HEK293 (cell line): ENCODE measurements around the gene SFMBT2.
A peak's percentile ranks its signal among the peaks of the same experiment; 100 is the strongest.

Experiments
- CTCF ChIA-PET: fragments of 350-600 bp; formaldehyde crosslinking; extraction: SDS; loops from one replicate; lab custom pipeline; 2021; ENCODE audit warnings: antibody characterized with exemption; lab: Yijun Ruan, JAX
- POLR2A ChIA-PET: fragments of 300-600 bp; formaldehyde crosslinking; extraction: SDS; loops from one replicate; lab custom pipeline; 2020; ENCODE audit warnings: antibody characterized with exemption, inconsistent platforms; lab: Yijun Ruan, JAX
- H3K27ac ChIP-seq: fragments of 200-500 bp; sonication (Bioruptor generic); 2 replicates; pipeline ENCODE4 v1.5.1; 2014; ENCODE audit warnings: low read depth, low read length, control low read depth, inconsistent platforms; ENCODE audit errors: extremely low read depth
- H3K36me3 ChIP-seq, 2 experiments: fragments of 200-500 bp in 1 of 2; sonication (Bioruptor generic) in 1 of 2; 1 replicate in 1 of 2; 2 replicates in 1 of 2; pipeline ENCODE4 v1.5.1; 2014 to 2017; ENCODE audit warnings: inconsistent platforms in 2 of 2, low read length in 2 of 2; ENCODE audit not compliant: control insufficient read depth in 2 of 2, insufficient read depth in 1 of 2
- H3K4me1 ChIP-seq: fragments of 200-500 bp; sonication (Bioruptor generic); 2 replicates; pipeline ENCODE4 v1.5.1; 2014; ENCODE audit warnings: mild to moderate bottlenecking, low read length, inconsistent platforms; ENCODE audit not compliant: control insufficient read depth, insufficient read depth
- H3K4me3 ChIP-seq: 2 replicates; pipeline ENCODE4 v1.5.1; 2011; ENCODE audit warnings: low read depth, mild to moderate bottlenecking, control low read depth, low read length, moderate library complexity
- H3K9me3 ChIP-seq: fragments of 200-500 bp; sonication (Bioruptor generic); 2 replicates; pipeline ENCODE4 v1.5.1; 2014; ENCODE audit warnings: low read depth, low read length, inconsistent platforms; ENCODE audit not compliant: control insufficient read depth, insufficient read depth
- KLF16 ChIP-seq: fragments of 450-650 bp; formaldehyde crosslinking; IDR thresholded peaks from 2 replicates; pipeline ENCODE4 v1.5.1; 2017; ENCODE audit warnings: missing biosample characterization, missing genetic modification characterization
- SALL2 ChIP-seq: fragments of 450-650 bp; formaldehyde crosslinking; IDR thresholded peaks from 2 replicates; pipeline ENCODE4 v1.5.0; 2017; ENCODE audit warnings: missing biosample characterization, mild to moderate bottlenecking, missing genetic modification characterization, borderline replicate concordance
- SCRT2 ChIP-seq: fragments of 450-650 bp; formaldehyde crosslinking; IDR thresholded peaks from 2 replicates; pipeline ENCODE4 v1.5.1; 2016; ENCODE audit warnings: missing biosample characterization, missing genetic modification characterization
- ZEB2 ChIP-seq: fragments of 450-650 bp; formaldehyde crosslinking; IDR thresholded peaks from 2 replicates; pipeline ENCODE4 v1.5.1; 2016; ENCODE audit warnings: missing biosample characterization, missing genetic modification characterization
- ZIC2 ChIP-seq: fragments of 450-650 bp; formaldehyde crosslinking; IDR thresholded peaks from 2 replicates; pipeline ENCODE4 v1.5.1; 2016; ENCODE audit warnings: missing biosample characterization, missing genetic modification characterization
- ZNF121 ChIP-seq: fragments of 450-650 bp; formaldehyde crosslinking; IDR thresholded peaks from 2 replicates; pipeline ENCODE4 v1.5.1; 2016; ENCODE audit warnings: missing biosample characterization, missing genetic modification characterization
- ZNF2 ChIP-seq: fragments of 450-650 bp; formaldehyde crosslinking; IDR thresholded peaks from 2 replicates; pipeline ENCODE4 v1.5.1; 2016; ENCODE audit warnings: missing biosample characterization, missing genetic modification characterization
- ZNF211 ChIP-seq: fragments of 450-650 bp; formaldehyde crosslinking; IDR thresholded peaks from 2 replicates; pipeline ENCODE4 v1.5.1; 2016; ENCODE audit warnings: low read depth, missing biosample characterization, missing genetic modification characterization
- ZNF660 ChIP-seq: fragments of 450-650 bp; IDR thresholded peaks from 2 replicates; pipeline ENCODE4 v1.5.1; 2018; ENCODE audit warnings: missing biosample characterization, mild to moderate bottlenecking, missing genetic modification characterization
- ZNF670 ChIP-seq: fragments of 450-650 bp; formaldehyde crosslinking; IDR thresholded peaks from 2 replicates; pipeline ENCODE4 v1.5.1; 2016; ENCODE audit warnings: missing biosample characterization, missing genetic modification characterization, low read depth
- ZNF768 ChIP-seq: fragments of 450-650 bp; formaldehyde crosslinking; IDR thresholded peaks from 2 replicates; pipeline ENCODE4 v1.5.1; 2018; ENCODE audit warnings: missing biosample characterization, mild to moderate bottlenecking, missing genetic modification characterization
- ZNF843 ChIP-seq: fragments of 450-650 bp; formaldehyde crosslinking; IDR thresholded peaks from 2 replicates; pipeline ENCODE4 v1.5.1; 2016; ENCODE audit warnings: missing biosample characterization, missing genetic modification characterization
- ZSCAN16 ChIP-seq: fragments of 450-650 bp; formaldehyde crosslinking; IDR thresholded peaks from 2 replicates; pipeline ENCODE4 v1.5.1; 2016; ENCODE audit warnings: missing biosample characterization, missing genetic modification characterization
- ZSCAN4 ChIP-seq: fragments of 450-650 bp; formaldehyde crosslinking; IDR thresholded peaks from 2 replicates; pipeline ENCODE4 v1.5.1; 2017; ENCODE audit warnings: missing biosample characterization, missing genetic modification characterization
- TF ChIP-seq, protein P1 (sequence below): fragments of 450-650 bp; formaldehyde crosslinking; IDR thresholded peaks from 2 replicates; pipeline ENCODE4 v1.5.1; 2016; ENCODE audit warnings: missing biosample characterization, missing genetic modification characterization
- TF ChIP-seq, protein P2 (sequence below): fragments of 450-650 bp; formaldehyde crosslinking; IDR thresholded peaks from 2 replicates; pipeline ENCODE4 v1.5.1; 2016; ENCODE audit warnings: missing biosample characterization, missing genetic modification characterization
- TF ChIP-seq, protein P3 (sequence below): fragments of 450-650 bp; IDR thresholded peaks from 2 replicates; pipeline ENCODE4 v1.5.1; 2018; ENCODE audit warnings: missing biosample characterization, missing genetic modification characterization

Gene SFMBT2

DNA sequence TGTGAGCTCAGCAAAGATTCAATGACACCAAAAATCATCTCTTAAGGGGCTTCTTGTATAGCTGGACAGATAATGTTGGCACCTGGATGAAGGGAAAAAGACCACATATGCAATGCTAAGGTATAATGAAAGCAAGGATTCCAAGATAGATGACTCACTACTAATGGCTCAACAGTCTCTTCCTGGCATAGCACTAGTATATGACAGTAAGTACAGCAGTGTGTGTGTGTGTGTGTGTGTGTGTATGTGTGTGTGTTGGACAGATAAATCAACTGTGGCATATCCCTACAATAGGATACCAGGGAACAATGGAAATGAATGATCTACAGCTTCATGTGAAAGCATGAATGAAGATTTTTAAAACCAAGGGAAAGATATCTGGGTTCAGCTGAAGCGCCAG is 257.1 kb downstream of the SFMBT2 start (continued):
- TF ChIP-seq KLF16 (tag by site-specific recombination), result no peak
- peak; percentile 85 for TF ChIP-seq ZSCAN4 (tag by site-specific recombination)
- TF ChIP-seq ZNF768, result no peak
- no peak for TF ChIP-seq ZNF211 (tag by site-specific recombination)
- no peak for TF ChIP-seq ZNF660 (tag by site-specific recombination)
- TF ChIP-seq ZSCAN16, result no peak
- TF ChIP-seq, protein P1, sequence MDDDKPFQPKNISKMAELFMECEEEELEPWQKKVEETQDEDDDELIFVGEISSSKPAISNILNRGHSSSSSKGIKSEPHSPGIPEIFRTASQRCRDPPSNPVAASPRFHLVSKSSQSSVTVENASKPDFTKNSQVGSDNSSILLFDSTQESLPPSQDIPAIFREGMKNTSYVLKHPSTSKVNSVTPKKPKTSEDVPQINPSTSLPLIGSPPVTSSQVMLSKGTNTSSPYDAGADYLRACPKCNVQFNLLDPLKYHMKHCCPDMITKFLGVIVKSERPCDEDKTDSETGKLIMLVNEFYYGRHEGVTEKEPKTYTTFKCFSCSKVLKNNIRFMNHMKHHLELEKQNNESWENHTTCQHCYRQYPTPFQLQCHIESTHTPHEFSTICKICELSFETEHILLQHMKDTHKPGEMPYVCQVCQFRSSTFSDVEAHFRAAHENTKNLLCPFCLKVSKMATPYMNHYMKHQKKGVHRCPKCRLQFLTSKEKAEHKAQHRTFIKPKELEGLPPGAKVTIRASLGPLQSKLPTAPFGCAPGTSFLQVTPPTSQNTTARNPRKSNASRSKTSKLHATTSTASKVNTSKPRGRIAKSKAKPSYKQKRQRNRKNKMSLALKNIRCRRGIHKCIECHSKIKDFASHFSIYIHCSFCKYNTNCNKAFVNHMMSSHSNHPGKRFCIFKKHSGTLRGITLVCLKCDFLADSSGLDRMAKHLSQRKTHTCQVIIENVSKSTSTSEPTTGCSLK (tag by site-specific recombination), result no peak
- no peak for TF ChIP-seq ZNF121 (tag by site-specific recombination)
- TF ChIP-seq ZNF2 (tag by site-specific recombination), result no peak

DNA sequence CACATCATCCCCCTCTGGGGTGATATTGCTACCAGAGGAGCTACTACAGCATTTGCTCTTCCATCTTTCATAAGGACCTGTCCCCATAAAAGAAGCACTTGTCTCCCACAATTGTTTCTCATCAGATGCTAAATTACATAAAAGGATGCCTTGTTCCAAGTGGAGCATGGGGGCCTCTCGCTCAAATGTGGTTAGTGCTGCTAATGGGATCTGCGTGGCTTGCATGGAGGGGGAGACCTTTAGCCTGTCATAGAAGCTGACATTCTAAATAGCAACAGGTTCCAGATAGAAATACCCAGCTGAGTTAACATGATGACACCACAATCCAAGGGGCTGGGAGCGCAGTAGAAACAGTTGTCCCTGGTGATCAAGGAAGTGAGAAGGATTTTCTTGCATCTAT is 257.9 kb downstream of the SFMBT2 start:
- ChIA-PET POLR2A (no interaction called here), CTCF (interaction anchor here (0.6 to 1.2 kb wide), 4 partner anchors 32 to 530 kb away, joined by 3 to 5 read pairs (median 4); no protein-coding TSS in a partner anchor)
- no peaks in the 10 kb centered on the region for H3K9me3 ChIP-seq
- no peaks in the 10 kb centered on the region for H3K4me1 ChIP-seq
- H3K27ac ChIP-seq, result no peak overlapping the region
- H3K4me3 ChIP-seq, result no peak overlapping the region
- H3K36me3 ChIP-seq, result no peaks in the 10 kb centered on the region
- TF ChIP-seq ZEB2 (tag by site-specific recombination) (no peak), SCRT2 (tag by site-specific recombination) (peak; percentile 70)

DNA sequence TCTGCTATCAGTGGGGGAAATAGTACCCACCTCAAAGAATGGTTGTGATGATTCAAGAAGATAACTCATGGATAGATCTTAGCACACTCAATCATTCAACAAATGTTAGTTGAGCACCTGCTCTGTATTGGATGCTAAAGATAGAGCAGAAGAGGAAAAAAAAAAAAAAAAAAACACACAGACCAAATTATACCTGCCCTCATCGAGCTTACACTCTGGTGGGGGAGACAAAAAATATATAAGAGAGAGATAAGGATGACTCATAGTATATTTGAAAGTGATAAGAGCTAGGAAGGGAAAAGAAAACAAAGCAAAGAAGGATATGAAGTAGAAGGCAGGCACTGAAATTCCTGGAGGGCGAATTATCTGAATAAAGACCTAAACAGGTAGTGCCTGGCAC is 258.5 kb downstream of the SFMBT2 start:
- H3K27ac ChIP-seq, result no peak overlapping the region
- ChIA-PET POLR2A (no interaction called here), CTCF (interaction anchor here (0.6 to 1.2 kb wide), 3 partner anchors 31 to 490 kb away, joined by 3 to 5 read pairs (median 5); no protein-coding TSS in a partner anchor)
- no peaks in the 10 kb centered on the region for H3K9me3 ChIP-seq
- H3K4me3 ChIP-seq, result no peak overlapping the region
- TF ChIP-seq ZNF843 (no peak), ZIC2 (no peak), ZNF670 (no peak), SALL2 (no peak)
- TF ChIP-seq, protein P2, sequence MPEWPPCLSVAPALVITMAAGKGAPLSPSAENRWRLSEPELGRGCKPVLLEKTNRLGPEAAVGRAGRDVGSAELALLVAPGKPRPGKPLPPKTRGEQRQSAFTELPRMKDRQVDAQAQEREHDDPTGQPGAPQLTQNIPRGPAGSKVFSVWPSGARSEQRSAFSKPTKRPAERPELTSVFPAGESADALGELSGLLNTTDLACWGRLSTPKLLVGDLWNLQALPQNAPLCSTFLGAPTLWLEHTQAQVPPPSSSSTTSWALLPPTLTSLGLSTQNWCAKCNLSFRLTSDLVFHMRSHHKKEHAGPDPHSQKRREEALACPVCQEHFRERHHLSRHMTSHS (tag by site-specific recombination), result no peak
- TF ChIP-seq, protein P3, sequence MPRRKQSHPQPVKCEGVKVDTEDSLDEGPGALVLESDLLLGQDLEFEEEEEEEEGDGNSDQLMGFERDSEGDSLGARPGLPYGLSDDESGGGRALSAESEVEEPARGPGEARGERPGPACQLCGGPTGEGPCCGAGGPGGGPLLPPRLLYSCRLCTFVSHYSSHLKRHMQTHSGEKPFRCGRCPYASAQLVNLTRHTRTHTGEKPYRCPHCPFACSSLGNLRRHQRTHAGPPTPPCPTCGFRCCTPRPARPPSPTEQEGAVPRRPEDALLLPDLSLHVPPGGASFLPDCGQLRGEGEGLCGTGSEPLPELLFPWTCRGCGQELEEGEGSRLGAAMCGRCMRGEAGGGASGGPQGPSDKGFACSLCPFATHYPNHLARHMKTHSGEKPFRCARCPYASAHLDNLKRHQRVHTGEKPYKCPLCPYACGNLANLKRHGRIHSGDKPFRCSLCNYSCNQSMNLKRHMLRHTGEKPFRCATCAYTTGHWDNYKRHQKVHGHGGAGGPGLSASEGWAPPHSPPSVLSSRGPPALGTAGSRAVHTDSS, result no peak
- no peaks in the 10 kb centered on the region for H3K4me1 ChIP-seq
- H3K36me3 ChIP-seq, result no peaks in the 10 kb centered on the region
